22Rv1 (cell line): ENCODE measurements around the gene MSL2.
"Not testable (repeated sequence)": the region's sequence is repeated elsewhere in the genome, so short reads cannot be mapped to it uniquely, and the experiment has no call there.

Experiments used
- CTCF ChIP-seq: fragments of 450-650 bp; IDR thresholded peaks from 2 replicates; pipeline ENCODE4 v1.5.1; 2017; ENCODE audit warnings: mild to moderate bottlenecking
- ZFX ChIP-seq: fragments of 450-650 bp; IDR thresholded peaks from 2 replicates; pipeline ENCODE4 v1.6.1; 2017; ENCODE audit warnings: antibody characterized with exemption, borderline replicate concordance

GRCh38 chr3:136119783-136120182, 76.4 kb downstream of the MSL2 start:
- not testable (repeated sequence) for TF ChIP-seq CTCF, ZFX
